Lower lobe of right lung (tissue), 2 donors: Measurements from ENCODE around the gene PPP1CB. TPM values are rescaled to one million over a fixed set of nuclear protein-coding genes. Genes with fewer than 3 reads are reported as not detected.
A peak's percentile ranks its signal among the peaks of the same experiment; 100 is the strongest.

ENCODE experiments used
- ATAC-seq, 2 donors: fragments of 200-7000 bp; cut with Tn5 transposase; one replicate each; pipeline ENCODE4 v1.9.1; 2020 to 2022; ENCODE audit warnings: mild to moderate bottlenecking in 2 of 2, moderate library complexity in 2 of 2
- DNase-seq: peaks from one replicate; pipeline ENCODE4 v3.0.0-alpha.2; 2020
- H3K27ac ChIP-seq: fragments of 200-600 bp; one replicate; pipeline ENCODE4 v1.8.0; 2022
- H3K27me3 ChIP-seq: fragments of 200-600 bp; one replicate; pipeline ENCODE4 v1.8.0; 2022; ENCODE audit warnings: low read depth
- H3K36me3 ChIP-seq: fragments of 200-600 bp; one replicate; pipeline ENCODE4 v1.8.0; 2022; ENCODE audit warnings: mild to moderate bottlenecking
- H3K4me1 ChIP-seq: fragments of 200-600 bp; one replicate; pipeline ENCODE4 v1.8.0; 2022
- H3K4me3 ChIP-seq: fragments of 200-600 bp; one replicate; pipeline ENCODE4 v1.8.0; 2022; ENCODE audit warnings: mild to moderate bottlenecking
- H3K9me3 ChIP-seq: fragments of 200-600 bp; one replicate; pipeline ENCODE4 v1.8.0; 2022
- intact Hi-C: fragments of 100-400 bp; cut with DNase I; formaldehyde crosslinking; loops from one replicate; pipeline ENCODE4 v1.11.0; 2022
- long read RNA-seq: library from polyadenylated mRNA; unstranded; transcript quantifications from one replicate; pipeline ENCODE4 v2.0.0, GENCODE V29; 2021
- total RNA-seq: library from RNA; stranded (reverse); fragmentation: NEBNext Ultra II Directional; extraction: Animal tissue kit (Norgen Biotek cat#: 25700); gene quantifications from one replicate; pipeline ENCODE4 v1.2.1, GENCODE V29; 2021
- TF ChIP-seq, protein P1 (sequence below): fragments of 200-600 bp; IDR thresholded peaks from one replicate; pipeline ENCODE4 v1.8.0; 2022; ENCODE audit warnings: antibody characterized with exemption, mild to moderate bottlenecking
- donor health status: DM: no; HTN: yes; CAD: no; lungs with severe emphysema.

Gene PPP1CB
- 233 TPM for total RNA-seq
- long read RNA-seq, full-length matches to known transcripts, result 339 of 363 reads
- long read RNA-seq, partial matches to known transcripts, result 5 of 363 reads
- long read RNA-seq, other reads (novel, unspliced or antisense), result 19 of 363 reads

- intact Hi-C loops, result loop anchor here (10.0 kb wide), 1 partner anchor 157 kb away; no protein-coding TSS in a partner anchor
- H3K4me1 ChIP-seq, result peaks cover 44% of the 10 kb centered on the region
These were observed at the start of gene PPP1CB for GRCh38 chr2:28751252-28751955. TSS of gene PPP1CB (plus strand) at chr2:28751830. CDS start at chr2:28752125, 295 bp downstream.

GRCh38 chr2:28702415-28702861 lies 49.2 kb upstream of the PPP1CB start:
- ATAC-seq (no peak), DNase-seq (no peak)
- H3K27ac ChIP-seq, result no peak overlapping the region
- no peaks in the 10 kb centered on the region for H3K27me3 ChIP-seq
- H3K4me3 ChIP-seq, result no peak overlapping the region
- H3K9me3 ChIP-seq, result no peaks in the 10 kb centered on the region
- no peaks in the 10 kb centered on the region for H3K36me3 ChIP-seq
- intact Hi-C loops, result no loop called here
- H3K4me1 ChIP-seq, result no peaks in the 10 kb centered on the region
- TF ChIP-seq, protein P1, sequence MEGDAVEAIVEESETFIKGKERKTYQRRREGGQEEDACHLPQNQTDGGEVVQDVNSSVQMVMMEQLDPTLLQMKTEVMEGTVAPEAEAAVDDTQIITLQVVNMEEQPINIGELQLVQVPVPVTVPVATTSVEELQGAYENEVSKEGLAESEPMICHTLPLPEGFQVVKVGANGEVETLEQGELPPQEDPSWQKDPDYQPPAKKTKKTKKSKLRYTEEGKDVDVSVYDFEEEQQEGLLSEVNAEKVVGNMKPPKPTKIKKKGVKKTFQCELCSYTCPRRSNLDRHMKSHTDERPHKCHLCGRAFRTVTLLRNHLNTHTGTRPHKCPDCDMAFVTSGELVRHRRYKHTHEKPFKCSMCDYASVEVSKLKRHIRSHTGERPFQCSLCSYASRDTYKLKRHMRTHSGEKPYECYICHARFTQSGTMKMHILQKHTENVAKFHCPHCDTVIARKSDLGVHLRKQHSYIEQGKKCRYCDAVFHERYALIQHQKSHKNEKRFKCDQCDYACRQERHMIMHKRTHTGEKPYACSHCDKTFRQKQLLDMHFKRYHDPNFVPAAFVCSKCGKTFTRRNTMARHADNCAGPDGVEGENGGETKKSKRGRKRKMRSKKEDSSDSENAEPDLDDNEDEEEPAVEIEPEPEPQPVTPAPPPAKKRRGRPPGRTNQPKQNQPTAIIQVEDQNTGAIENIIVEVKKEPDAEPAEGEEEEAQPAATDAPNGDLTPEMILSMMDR, result no peak

More at GRCh38 chr2:28751252-28751955, at the start of gene PPP1CB:
- H3K4me3 ChIP-seq, result peak within 1 kb of the TSS; percentile 80
- peak; percentile 96 to 98 for ATAC-seq
- H3K27ac ChIP-seq, result peak within 1 kb of the TSS; percentile 96
- no peaks in the 10 kb centered on the region for H3K27me3 ChIP-seq
- no peaks in the 10 kb centered on the region for H3K36me3 ChIP-seq
- no peaks in the 10 kb centered on the region for H3K9me3 ChIP-seq
- TF ChIP-seq, protein P1, result peak; percentile 46
- DNase-seq, result peak; percentile 98

DNA sequence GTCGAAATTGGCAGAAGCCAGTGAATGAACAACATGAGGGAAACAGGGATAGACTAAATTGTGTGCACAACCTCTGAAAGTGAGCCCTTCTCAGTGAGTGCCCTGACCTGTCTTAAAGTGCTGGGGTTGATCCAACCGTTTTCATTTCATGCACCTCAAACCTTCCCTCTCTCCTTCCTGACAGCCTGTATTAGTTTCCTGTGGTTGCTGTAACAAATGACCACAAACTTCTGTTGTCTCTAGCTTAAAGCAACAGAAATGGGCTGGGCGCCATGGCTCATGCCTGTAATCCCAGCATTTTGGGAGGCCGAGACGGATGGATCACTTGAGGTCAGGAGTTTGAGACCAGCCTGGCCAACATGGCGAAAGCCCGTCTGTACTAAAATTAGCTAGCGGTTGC lies 48.8 kb upstream of the PPP1CB start:
- no peak overlapping the region for H3K27ac ChIP-seq
- DNase-seq, result no peak
- TF ChIP-seq, protein P1, result no peak
- no peak for ATAC-seq
- intact Hi-C loops, result no loop called here
- no peak overlapping the region for H3K4me3 ChIP-seq
- H3K36me3 ChIP-seq, result no peaks in the 10 kb centered on the region
- H3K4me1 ChIP-seq, result no peaks in the 10 kb centered on the region
- H3K27me3 ChIP-seq, result no peaks in the 10 kb centered on the region
- no peaks in the 10 kb centered on the region for H3K9me3 ChIP-seq

- TF ChIP-seq, protein P1, result no peak
- H3K27ac ChIP-seq, result no peak overlapping the region
- no peak overlapping the region for H3K4me3 ChIP-seq
- H3K27me3 ChIP-seq, result no peaks in the 10 kb centered on the region
- H3K4me1 ChIP-seq, result peaks cover 5% of the 10 kb centered on the region
- no peaks in the 10 kb centered on the region for H3K36me3 ChIP-seq
- ATAC-seq (no peak), DNase-seq (no peak)
- intact Hi-C loops, result no loop called here
- H3K9me3 ChIP-seq, result no peaks in the 10 kb centered on the region
These were observed 47.0 kb upstream of the PPP1CB start for GRCh38 chr2:28704621-28705020.

- H3K4me3 ChIP-seq, result no peak overlapping the region
- TF ChIP-seq, protein P1, result no peak
- intact Hi-C loops, result no loop called here
- no peaks in the 10 kb centered on the region for H3K9me3 ChIP-seq
- peaks cover 5% of the 10 kb centered on the region for H3K4me1 ChIP-seq
- no peaks in the 10 kb centered on the region for H3K27me3 ChIP-seq
- ATAC-seq (no peak), DNase-seq (no peak)
- H3K27ac ChIP-seq, result no peak overlapping the region
- H3K36me3 ChIP-seq, result no peaks in the 10 kb centered on the region
These were observed 45.7 kb upstream of the PPP1CB start for GRCh38 chr2:28705751-28706440.
